Body of pancreas (tissue), 4 donors: ENCODE results near the gene DIP2B.

ENCODE experiments used
- CTCF ChIP-seq, 7 experiments: fragments of 450-650 bp in 4 of 7; fragments of 200-600 bp in 3 of 7; sonication (generic) in 3 of 7; IDR thresholded peaks; one replicate each; pipeline ENCODE4 v1.5.1; 2016 to 2019; ENCODE audit warnings: antibody characterized with exemption in 7 of 7
- POLR2A ChIP-seq, 3 donors: fragments of 450-650 bp; IDR thresholded peaks; one replicate each; pipeline ENCODE4 v1.6.1; 2016; ENCODE audit warnings: antibody characterized with exemption in 3 of 3, mild to moderate bottlenecking in 2 of 3

- no peak for TF ChIP-seq CTCF (IDR thresholded peaks at IDR 0.05)
- no peak for TF ChIP-seq POLR2A (IDR thresholded peaks at IDR 0.05)
Measured at GRCh38 chr12:50772470-50772869, 267.7 kb downstream of the DIP2B start.
